Epithelial cell of esophagus (primary cell): ENCODE results near the gene NGFR.

ENCODE experiments used
- DNase-seq: peaks from one replicate; pipeline ENCODE4 v3.0.0; 2010; ENCODE audit warnings: low read depth
- H3K4me3 ChIP-seq: 2 replicates; pipeline ENCODE4 v1.5.1; 2011; ENCODE audit warnings: mild to moderate bottlenecking, low read length, control low read depth
- TF ChIP-seq, protein P1 (sequence below): IDR thresholded peaks from 2 replicates; pipeline ENCODE4 v1.5.1; 2011; ENCODE audit warnings: low read depth, mild to moderate bottlenecking, low read length, control low read depth, inconsistent platforms; ENCODE audit not compliant: insufficient read depth; ENCODE audit errors: missing control alignments

The NGFR gene

DNA sequence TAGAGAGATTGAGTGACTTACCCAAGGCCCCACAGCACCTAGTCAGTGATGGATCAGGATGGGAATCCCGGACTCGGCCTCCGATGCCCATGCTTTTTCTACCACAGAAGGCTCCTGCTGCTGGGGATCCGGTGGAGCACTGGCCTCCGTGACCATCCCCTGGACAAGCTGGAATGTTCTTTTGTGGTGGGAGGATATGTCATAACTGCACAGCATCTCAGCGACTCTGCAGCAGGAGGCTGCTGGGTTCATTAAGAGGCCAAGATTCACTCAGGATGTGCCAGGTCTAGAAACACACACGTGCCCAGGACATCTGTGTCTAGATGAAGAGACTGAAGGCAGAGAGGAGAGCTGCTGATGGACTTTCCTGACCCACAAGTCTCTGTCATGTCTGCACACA lies 34.7 kb upstream of the NGFR start:
- DNase-seq, result no peak
- TF ChIP-seq, protein P1, sequence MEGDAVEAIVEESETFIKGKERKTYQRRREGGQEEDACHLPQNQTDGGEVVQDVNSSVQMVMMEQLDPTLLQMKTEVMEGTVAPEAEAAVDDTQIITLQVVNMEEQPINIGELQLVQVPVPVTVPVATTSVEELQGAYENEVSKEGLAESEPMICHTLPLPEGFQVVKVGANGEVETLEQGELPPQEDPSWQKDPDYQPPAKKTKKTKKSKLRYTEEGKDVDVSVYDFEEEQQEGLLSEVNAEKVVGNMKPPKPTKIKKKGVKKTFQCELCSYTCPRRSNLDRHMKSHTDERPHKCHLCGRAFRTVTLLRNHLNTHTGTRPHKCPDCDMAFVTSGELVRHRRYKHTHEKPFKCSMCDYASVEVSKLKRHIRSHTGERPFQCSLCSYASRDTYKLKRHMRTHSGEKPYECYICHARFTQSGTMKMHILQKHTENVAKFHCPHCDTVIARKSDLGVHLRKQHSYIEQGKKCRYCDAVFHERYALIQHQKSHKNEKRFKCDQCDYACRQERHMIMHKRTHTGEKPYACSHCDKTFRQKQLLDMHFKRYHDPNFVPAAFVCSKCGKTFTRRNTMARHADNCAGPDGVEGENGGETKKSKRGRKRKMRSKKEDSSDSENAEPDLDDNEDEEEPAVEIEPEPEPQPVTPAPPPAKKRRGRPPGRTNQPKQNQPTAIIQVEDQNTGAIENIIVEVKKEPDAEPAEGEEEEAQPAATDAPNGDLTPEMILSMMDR, result no peak
- H3K4me3 ChIP-seq, result no peak overlapping the region

DNA sequence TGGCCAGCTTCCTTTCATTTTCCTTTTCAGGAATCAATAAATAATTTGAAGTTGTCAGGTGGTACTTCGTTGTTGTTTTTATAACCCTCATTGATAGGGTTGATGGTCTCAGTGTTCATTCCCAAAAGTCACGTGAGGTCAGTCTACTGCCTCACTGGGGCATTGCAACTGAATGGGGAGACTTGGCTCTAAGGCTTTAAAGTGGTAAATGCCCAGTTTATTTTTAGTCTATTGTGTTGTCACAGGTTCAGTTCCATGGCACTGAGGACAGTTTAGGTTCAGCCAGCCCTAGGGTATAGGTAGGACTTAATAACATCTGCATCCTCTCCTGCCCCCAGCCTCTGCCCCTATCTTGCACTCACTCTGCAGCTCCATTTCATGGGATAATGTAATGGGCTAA lies 33.5 kb upstream of the NGFR start:
- DNase-seq, result no peak
- TF ChIP-seq, protein P1, result no peak
- no peak overlapping the region for H3K4me3 ChIP-seq

DNA sequence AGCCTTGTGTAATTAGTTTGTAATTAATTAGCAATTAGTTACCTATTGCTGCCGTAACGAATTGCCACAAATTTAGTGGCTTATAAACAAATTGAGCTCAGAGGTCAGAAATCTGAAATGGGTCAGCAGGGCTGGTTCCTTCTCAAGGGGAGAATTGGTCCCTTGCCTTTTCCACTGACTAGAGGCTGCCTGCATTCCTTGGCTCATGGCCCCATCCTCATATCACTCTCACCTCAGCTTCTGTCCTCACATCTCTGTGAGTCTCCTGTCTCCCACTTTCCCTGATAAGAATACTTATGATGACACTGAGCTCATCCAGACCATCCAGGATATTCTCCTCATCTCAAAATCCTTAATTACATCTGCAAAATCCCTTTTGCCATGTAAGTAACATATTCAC lies 31.0 kb upstream of the NGFR start:
- no peak for DNase-seq
- H3K4me3 ChIP-seq, result no peak overlapping the region
- TF ChIP-seq, protein P1, result no peak

DNA sequence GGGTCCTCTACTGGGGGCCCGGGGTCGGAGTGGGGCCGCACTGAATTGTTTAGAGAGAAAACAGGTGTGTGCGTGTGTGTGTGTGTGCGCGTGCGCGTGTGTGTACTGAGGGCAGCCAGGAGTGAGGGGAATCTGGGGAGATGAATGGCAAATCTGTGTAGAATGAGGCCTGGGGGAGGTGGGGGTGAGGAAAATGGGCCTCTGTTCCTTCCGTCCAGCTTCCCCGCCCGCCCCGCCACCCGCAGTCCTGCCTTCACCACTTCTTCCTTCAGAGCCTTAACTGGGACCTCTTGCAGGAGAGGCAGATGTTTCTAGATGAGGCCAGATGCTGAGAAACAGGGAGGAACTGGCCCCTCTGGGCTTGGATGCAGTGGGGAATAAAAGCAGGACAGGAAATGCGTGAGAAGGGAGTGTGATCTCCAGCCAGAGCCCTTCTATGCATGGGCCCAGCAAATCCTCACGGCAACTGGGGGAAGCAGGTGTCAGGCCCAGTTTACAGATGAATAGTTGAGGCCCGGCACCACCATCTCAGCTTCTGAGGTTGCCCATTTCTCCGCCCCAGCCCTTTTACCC lies 29.7 kb upstream of the NGFR start:
- TF ChIP-seq, protein P1, result no peak
- H3K4me3 ChIP-seq, result no peak overlapping the region
- DNase-seq, result no peak

DNA sequence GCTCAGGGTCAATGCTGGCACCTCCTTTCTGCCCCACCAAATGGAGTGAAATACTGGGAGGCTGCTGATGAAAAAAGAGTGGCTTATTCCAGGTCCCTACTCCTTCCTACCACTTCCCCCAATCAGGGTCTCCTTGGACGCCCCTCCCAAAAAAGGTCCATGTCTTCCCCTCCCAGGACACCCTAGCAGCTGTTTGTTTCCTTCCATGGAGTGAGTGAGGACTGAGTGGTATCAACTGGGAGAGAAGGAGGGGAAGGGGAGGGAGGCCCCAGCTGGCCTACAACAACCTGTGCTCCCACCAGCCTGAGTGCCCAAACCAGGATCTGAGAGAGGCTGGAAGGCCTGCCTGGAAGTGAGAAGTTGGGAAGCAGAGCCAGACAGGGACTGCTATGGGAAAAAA lies 28.7 kb upstream of the NGFR start:
- no peak overlapping the region for H3K4me3 ChIP-seq
- TF ChIP-seq, protein P1, result no peak
- no peak for DNase-seq

DNA sequence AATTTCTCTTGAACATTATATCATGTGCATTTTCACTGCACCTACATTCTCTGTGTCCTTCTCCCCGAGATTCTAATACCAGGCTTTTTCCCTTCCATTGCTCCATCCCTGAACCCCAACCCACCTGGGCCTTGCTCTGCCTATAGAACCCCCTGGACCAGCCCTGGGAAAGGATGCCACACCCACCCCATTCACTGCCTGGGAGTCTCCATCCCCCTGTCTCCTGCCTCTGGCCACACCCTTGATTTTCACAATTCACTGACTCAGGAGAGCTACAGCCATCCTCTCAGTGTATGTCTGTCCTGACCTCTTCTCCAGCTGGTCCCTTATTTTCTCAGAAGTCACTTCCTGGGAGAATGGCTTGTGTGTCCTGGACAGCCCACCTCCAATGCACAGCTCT lies 27.9 kb upstream of the NGFR start:
- TF ChIP-seq, protein P1, result no peak
- DNase-seq, result no peak
- no peak overlapping the region for H3K4me3 ChIP-seq

DNA sequence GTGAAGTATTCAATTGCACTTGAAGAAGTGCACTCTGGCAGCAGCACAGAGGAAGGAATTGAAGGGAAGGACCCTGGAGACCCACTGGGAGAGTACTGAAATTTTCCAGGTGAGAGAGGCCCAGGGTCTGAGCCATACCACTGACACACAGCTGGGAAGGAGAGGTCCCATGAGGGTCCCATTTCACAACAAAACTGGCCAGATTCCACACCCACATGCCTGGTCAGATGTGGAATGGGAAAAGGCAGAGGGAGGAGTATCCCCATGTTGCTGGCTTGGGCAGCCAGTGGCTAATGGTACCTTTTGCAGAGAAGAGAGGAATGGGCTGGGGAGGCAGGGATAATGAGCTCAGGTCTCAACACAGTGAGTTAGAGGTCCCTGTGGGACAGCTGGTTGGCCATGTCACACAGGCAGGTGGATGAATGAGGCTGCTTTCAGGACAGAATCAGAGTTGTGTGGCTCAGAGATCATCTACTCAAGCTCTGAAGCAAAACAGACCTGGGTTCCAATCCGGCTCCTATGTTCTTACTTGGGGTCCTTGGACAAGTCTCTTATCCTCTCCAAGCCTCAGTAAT lies 26.2 kb upstream of the NGFR start:
- no peak for DNase-seq
- TF ChIP-seq, protein P1, result no peak
- no peak overlapping the region for H3K4me3 ChIP-seq
